Gastrocnemius medialis (tissue), 4 donors: ENCODE results near the gene ATG10. TPM values are rescaled to one million over a fixed set of nuclear protein-coding genes. Genes with fewer than 3 reads are reported as not detected.
"Not testable (repeated sequence)": the region's sequence is repeated elsewhere in the genome, so short reads cannot be mapped to it uniquely, and the experiment has no call there.

Experiments used
- ATAC-seq, 2 donors: fragments of 150-250 bp; one replicate each; pipeline ENCODE4 v1.9.1; 2016
- DNase-seq, 2 donors: peaks; one replicate each; pipeline ENCODE4 v3.0.0-alpha.2; 2019
- H3K27ac ChIP-seq, 4 donors: fragments of 200-600 bp; sonication (generic); 1 replicate in 1 of 4; 2 replicates in 3 of 4; pipeline ENCODE4 v1.5.1; 2016 to 2018; ENCODE audit warnings: mild to moderate bottlenecking in 2 of 4, moderate library complexity in 1 of 4
- H3K27me3 ChIP-seq, 3 donors: fragments of 200-600 bp; sonication (generic) in 2 of 3; 1 replicate in 1 of 3; 2 replicates in 2 of 3; pipeline versions ENCODE4 v1.5.1 to v1.6.0; 2016 to 2019; ENCODE audit warnings: mild to moderate bottlenecking in 1 of 3, moderate library complexity in 1 of 3
- H3K36me3 ChIP-seq, 2 donors: fragments of 200-600 bp; sonication (generic) in 1 of 2; one replicate each; pipeline ENCODE4 v1.5.1; 2017 to 2018
- H3K4me1 ChIP-seq, 2 donors: fragments of 200-600 bp; sonication (generic) in 1 of 2; one replicate each; pipeline ENCODE4 v1.5.1; 2016 to 2017; ENCODE audit warnings: mild to moderate bottlenecking in 2 of 2
- H3K4me3 ChIP-seq, 4 donors: fragments of 200-600 bp; sonication (generic) in 3 of 4; 1 replicate in 1 of 4; 2 replicates in 3 of 4; pipeline ENCODE4 v1.5.1; 2016 to 2019; ENCODE audit warnings: mild to moderate bottlenecking in 2 of 4
- H3K9me3 ChIP-seq, 3 donors: fragments of 200-600 bp; sonication (generic) in 2 of 3; 1 replicate in 1 of 3; 2 replicates in 2 of 3; pipeline ENCODE4 v1.5.1; 2016 to 2019
- CTCF ChIP-seq, 5 experiments: fragments of 450-650 bp in 3 of 5; fragments of 200-600 bp in 2 of 5; sonication (generic) in 2 of 5; IDR thresholded peaks in 4 of 5; conservative IDR thresholded peaks in 1 of 5; 1 replicate in 4 of 5; 2 replicates in 1 of 5; pipeline ENCODE4 v1.5.1; 2016 to 2019; ENCODE audit warnings: antibody characterized with exemption in 5 of 5, mild to moderate bottlenecking in 3 of 5, moderate library complexity in 3 of 5
- POLR2A ChIP-seq, 2 donors: fragments of 450-650 bp; IDR thresholded peaks; one replicate each; pipeline ENCODE4 v1.6.1; 2017; ENCODE audit warnings: antibody characterized with exemption in 2 of 2, mild to moderate bottlenecking in 2 of 2, moderate library complexity in 2 of 2
- in situ Hi-C, 4 donors: fragments of 200-750 bp; cut with MboI; loops; one replicate each; pipeline versions ENCODE4 v1.15.0 to v1.8.0; 2017; ENCODE audit warnings: low sequenced_read_pairs in 4 of 4
- intact Hi-C: fragments of 100-400 bp; cut with DNase I; formaldehyde crosslinking; loops from one replicate; pipeline ENCODE4 v1.15.1; 2023; ENCODE audit warnings: low total_unique reads
- total RNA-seq, 4 donors: library from RNA; depleted of rRNA; stranded (reverse); fragments of >200 nt; gene quantifications; one replicate each; pipeline versions ENCODE4 v1.1.0 to v1.2.3, GENCODE V29; 2016

ATG10 gene
- total RNA-seq, 4 donors from 2014 or later, result 2.9 to 8.5 (median 6.0) TPM

- TF ChIP-seq POLR2A (IDR thresholded peaks at IDR 0.05) (no peak), CTCF (IDR thresholded peaks at IDR 0.05 in 4 of 5, conservative IDR thresholded peaks at IDR 0.05 in 1 of 5) (no peak)
- H3K9me3 ChIP-seq, result no peaks in the 10 kb centered on the region
- intact Hi-C loops, result no loop called here
Observed at GRCh38 chr5:82010696-82011095, 38.9 kb downstream of the ATG10 start.

GRCh38 chr5:82011761-82012160 is 39.9 kb downstream of the ATG10 start:
- no peaks in the 10 kb centered on the region for H3K27me3 ChIP-seq
- no peaks in the 10 kb centered on the region for H3K4me1 ChIP-seq
- no peak overlapping the region for H3K4me3 ChIP-seq
- ATAC-seq, result no peak
- no peaks in the 10 kb centered on the region for H3K36me3 ChIP-seq
- DNase-seq, result no peak
- in situ Hi-C loops, result no loop called here
- H3K9me3 ChIP-seq, result no peaks in the 10 kb centered on the region
- no peak overlapping the region for H3K27ac ChIP-seq
- intact Hi-C loops, result no loop called here
- TF ChIP-seq CTCF (IDR thresholded peaks at IDR 0.05 in 4 of 5, conservative IDR thresholded peaks at IDR 0.05 in 1 of 5) (no peak), POLR2A (IDR thresholded peaks at IDR 0.05) (no peak)

More at GRCh38 chr5:82010696-82011095, 38.9 kb downstream of the ATG10 start:
- no peak overlapping the region for H3K4me3 ChIP-seq
- H3K4me1 ChIP-seq, result no peaks in the 10 kb centered on the region
- in situ Hi-C loops, result no loop called here
- DNase-seq, result no peak
- H3K27ac ChIP-seq, result no peak overlapping the region
- no peaks in the 10 kb centered on the region for H3K27me3 ChIP-seq
- no peaks in the 10 kb centered on the region for H3K36me3 ChIP-seq
- ATAC-seq, result no peak

GRCh38 chr5:82014644-82015043 is 42.8 kb downstream of the ATG10 start:
- DNase-seq, H3K4me3 ChIP-seq, H3K27ac ChIP-seq, ATAC-seq, H3K9me3 ChIP-seq, in situ Hi-C loops, H3K36me3 ChIP-seq, H3K27me3 ChIP-seq, intact Hi-C loops: not testable (repeated sequence)
- H3K4me1 ChIP-seq, result peaks cover 0 to 10% of the 10 kb centered on the region in 2 donors

- in situ Hi-C loops (no loop called here), intact Hi-C loops (no loop called here)
- H3K4me1 ChIP-seq, result peaks cover 0 to 10% of the 10 kb centered on the region in 2 donors
- ATAC-seq (no peak), DNase-seq (no peak)
- H3K27ac ChIP-seq, result no peak overlapping the region
- H3K9me3 ChIP-seq, result no peaks in the 10 kb centered on the region
- TF ChIP-seq CTCF (IDR thresholded peaks at IDR 0.05 in 4 of 5, conservative IDR thresholded peaks at IDR 0.05 in 1 of 5) (no peak), POLR2A (IDR thresholded peaks at IDR 0.05) (no peak)
- H3K27me3 ChIP-seq, result no peaks in the 10 kb centered on the region
- no peak overlapping the region for H3K4me3 ChIP-seq
- no peaks in the 10 kb centered on the region for H3K36me3 ChIP-seq
Observed at GRCh38 chr5:82018462-82018861, 46.6 kb downstream of the ATG10 start.

- Histone ChIP-seq H3K4me1 (peaks cover 0 to 10% of the 10 kb centered on the region in 2 donors), H3K36me3 (no peaks in the 10 kb centered on the region), H3K4me3 (no peak overlapping the region), H3K27ac (no peak overlapping the region), H3K27me3 (no peaks in the 10 kb centered on the region), H3K9me3 (no peaks in the 10 kb centered on the region)
- ATAC-seq, result no peak
- in situ Hi-C loops (no loop called here), intact Hi-C loops (no loop called here)
- DNase-seq, result no peak
- TF ChIP-seq CTCF (IDR thresholded peaks at IDR 0.05 in 4 of 5, conservative IDR thresholded peaks at IDR 0.05 in 1 of 5) (no peak), POLR2A (IDR thresholded peaks at IDR 0.05) (no peak)
Observed at GRCh38 chr5:82019342-82020138, 47.7 kb downstream of the ATG10 start.
